SU-DHL-6 (cell line): Measurements from ENCODE around the gene EFNB2.

ENCODE experiments used
- H2AFZ ChIP-seq: fragments of 200-600 bp; sonication (generic); 2 replicates; pipeline ENCODE4 v1.6.1; 2014; ENCODE audit warnings: low read depth, mild to moderate bottlenecking, moderate library complexity, mixed read lengths, antibody characterized with exemption, low read length; ENCODE audit not compliant: severe bottlenecking
- H3F3A ChIP-seq: fragments of 200-600 bp; shearing (Covaris generic); 2 replicates; pipeline ENCODE4 v1.6.0; 2016; ENCODE audit warnings: antibody characterized with exemption, mild to moderate bottlenecking; ENCODE audit not compliant: insufficient read depth
- H3K27ac ChIP-seq: fragments of 200-600 bp; sonication (generic); 2 replicates; pipeline ENCODE4 v1.5.1; 2016; ENCODE audit warnings: low read depth, mild to moderate bottlenecking, low read length, moderate library complexity, mixed read lengths
- H3K27me3 ChIP-seq: fragments of 200-600 bp; sonication (generic), shearing (Covaris generic); 2 replicates; pipeline ENCODE4 v1.6.0; 2014; ENCODE audit warnings: mild to moderate bottlenecking, low read length
- H3K36me3 ChIP-seq: fragments of 200-600 bp; sonication (generic); 2 replicates; pipeline ENCODE4 v1.6.1; 2014; ENCODE audit warnings: mild to moderate bottlenecking, low read length, mixed read lengths
- H3K4me2 ChIP-seq: fragments of 300-600, 200-600 bp; shearing (Covaris generic), sonication (generic); 2 replicates; pipeline ENCODE4 v1.6.0; 2014; ENCODE audit warnings: low read length, low read depth, mild to moderate bottlenecking; ENCODE audit not compliant: poor library complexity, severe bottlenecking
- H3K4me3 ChIP-seq: fragments of 200-600 bp; sonication (generic); 2 replicates; pipeline ENCODE4 v1.5.1; 2014; ENCODE audit warnings: antibody characterized with exemption, low read length, mild to moderate bottlenecking, mixed read lengths; ENCODE audit not compliant: insufficient read depth, poor library complexity, severe bottlenecking
- H3K79me2 ChIP-seq: fragments of 200-600 bp; sonication (generic); 2 replicates; pipeline ENCODE4 v1.6.1; 2014; ENCODE audit warnings: mild to moderate bottlenecking, low read length, moderate library complexity; ENCODE audit not compliant: insufficient read depth
- H3K9ac ChIP-seq: fragments of 200-600 bp; sonication (generic); 2 replicates; pipeline ENCODE4 v1.7.0; 2014; ENCODE audit warnings: mild to moderate bottlenecking, low read length
- H3K9me2 ChIP-seq: fragments of 200-600 bp; sonication (generic); replicated peaks from 2 replicates; pipeline ENCODE4 v1.6.1; 2014; ENCODE audit warnings: low read length; ENCODE audit not compliant: insufficient read depth
- H3K9me3 ChIP-seq: fragments of 200-600 bp; sonication (generic); 2 replicates; pipeline ENCODE4 v1.6.1; 2014; ENCODE audit warnings: low read length, mixed read lengths; ENCODE audit not compliant: insufficient read depth
- H4K20me1 ChIP-seq: fragments of 200-600 bp; sonication (generic); 2 replicates; pipeline ENCODE4 v1.6.1; 2014; ENCODE audit warnings: low read depth, mild to moderate bottlenecking, antibody characterized with exemption, low read length, moderate library complexity, mixed read lengths
- CTCF ChIP-seq: fragments of 200-600 bp; sonication (generic); IDR thresholded peaks from one replicate; pipeline ENCODE4 v1.5.1; 2017; ENCODE audit warnings: antibody characterized with exemption, mild to moderate bottlenecking, low read length, moderate library complexity; ENCODE audit not compliant: insufficient read depth, poor library complexity, severe bottlenecking
- EZH2phosphoT487 ChIP-seq: fragments of 200-600 bp; sonication (generic), shearing (Covaris generic); conservative IDR thresholded peaks from 2 replicates; pipeline ENCODE4 v1.6.1; 2018; ENCODE audit warnings: mild to moderate bottlenecking, antibody characterized with exemption, low read length, moderate library complexity, mixed read lengths

The EFNB2 gene

DNA sequence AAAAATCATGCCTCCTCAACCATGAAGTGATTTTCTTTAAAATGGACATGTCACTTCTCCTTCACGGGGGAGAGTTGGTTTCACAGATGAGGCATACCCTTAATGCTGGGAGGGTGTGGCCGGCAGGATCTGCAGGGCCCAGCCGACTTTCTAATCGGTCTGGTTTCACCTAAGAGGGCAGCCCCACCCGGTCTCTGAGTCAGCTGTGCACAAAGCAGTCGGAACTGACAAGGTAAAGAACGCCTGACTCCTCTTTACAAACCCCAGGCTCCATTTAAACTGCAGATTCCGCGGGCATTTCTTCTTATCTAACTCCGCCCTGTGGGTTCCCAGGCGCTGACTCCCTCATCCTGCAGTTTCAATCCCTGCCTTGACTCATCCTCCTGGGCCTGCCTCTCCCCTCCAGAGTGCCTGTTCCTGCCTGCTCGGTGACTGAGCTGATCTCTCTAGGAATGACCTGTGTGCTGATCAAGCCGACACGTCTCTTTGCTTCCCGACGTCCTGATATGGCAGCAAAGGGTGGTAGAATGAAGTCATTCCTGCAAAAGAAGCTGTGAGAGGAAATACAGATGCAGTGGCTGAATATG is 63.4 kb downstream of the EFNB2 start:
- H3K9me3 ChIP-seq, result no peaks in the 10 kb centered on the region
- no peaks in the 10 kb centered on the region for H3K9me2 ChIP-seq
- H3K4me2 ChIP-seq, result no peak overlapping the region
- no peak overlapping the region for H3K27ac ChIP-seq
- no peak overlapping the region for H2AFZ ChIP-seq
- no peaks in the 10 kb centered on the region for H4K20me1 ChIP-seq
- no peak overlapping the region for H3K9ac ChIP-seq
- H3K79me2 ChIP-seq, result no peaks in the 10 kb centered on the region
- no peaks in the 10 kb centered on the region for H3K27me3 ChIP-seq
- H3K36me3 ChIP-seq, result no peaks in the 10 kb centered on the region
- no peaks in the 10 kb centered on the region for H3F3A ChIP-seq
- TF ChIP-seq EZH2phosphoT487, result no peak
- TF ChIP-seq CTCF, result no peak
- no peak overlapping the region for H3K4me3 ChIP-seq

GRCh38 chr13:106470576-106470975 is 64.9 kb downstream of the EFNB2 start:
- Histone ChIP-seq H3K27ac (no peak overlapping the region), H3K79me2 (no peaks in the 10 kb centered on the region), H3K4me2 (no peak overlapping the region), H3F3A (no peaks in the 10 kb centered on the region), H3K27me3 (no peaks in the 10 kb centered on the region), H4K20me1 (no peaks in the 10 kb centered on the region), H3K36me3 (no peaks in the 10 kb centered on the region), H2AFZ (no peak overlapping the region), H3K9ac (no peak overlapping the region), H3K4me3 (no peak overlapping the region), H3K9me3 (no peaks in the 10 kb centered on the region), H3K9me2 (no peaks in the 10 kb centered on the region)
- TF ChIP-seq CTCF, result no peak
- no peak for TF ChIP-seq EZH2phosphoT487

DNA sequence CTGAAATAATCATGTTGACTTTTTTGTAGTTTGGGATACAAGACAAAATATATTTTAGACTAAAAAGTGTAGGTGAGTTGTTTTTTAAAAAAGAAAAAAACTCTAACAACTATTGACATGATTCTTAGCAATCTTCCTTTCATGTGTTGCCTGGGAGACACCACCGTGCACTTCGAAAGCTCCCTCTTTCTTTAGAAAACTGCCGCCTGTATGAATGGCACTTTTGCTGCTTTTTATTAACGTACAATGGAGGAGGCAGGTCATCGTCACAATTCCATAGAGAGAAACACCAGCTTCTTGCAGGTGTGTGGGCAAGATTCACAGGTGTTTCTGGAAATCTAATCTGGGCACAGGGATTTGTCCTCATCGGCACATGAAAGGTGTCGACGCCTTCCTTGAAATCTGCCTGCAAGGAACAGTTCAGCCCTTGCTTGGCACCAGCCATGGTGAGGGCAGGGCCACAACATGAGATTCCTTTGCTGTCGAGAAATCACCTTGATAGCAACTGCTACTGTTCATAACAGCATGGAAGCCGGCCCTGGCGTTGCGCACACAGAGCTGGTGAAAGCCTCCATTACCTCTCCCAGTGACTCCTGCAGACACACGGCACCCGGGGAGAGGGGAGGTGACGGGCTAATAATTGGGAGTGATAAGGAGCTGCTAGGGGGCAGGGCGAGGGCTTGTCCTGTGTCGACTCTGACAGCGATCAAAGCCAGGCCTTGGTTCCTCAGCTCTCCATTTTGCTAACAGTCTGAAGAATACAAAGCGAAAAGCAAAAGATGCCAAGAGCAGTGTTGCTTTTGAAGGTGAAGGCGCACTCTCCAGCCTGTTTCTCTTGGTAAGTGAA is 66.5 kb downstream of the EFNB2 start:
- Histone ChIP-seq H3K27me3 (no peaks in the 10 kb centered on the region), H3K4me3 (no peak overlapping the region), H3K27ac (no peak overlapping the region), H3K9ac (no peak overlapping the region), H4K20me1 (no peaks in the 10 kb centered on the region), H3K79me2 (no peaks in the 10 kb centered on the region), H3K9me3 (no peaks in the 10 kb centered on the region), H2AFZ (no peak overlapping the region), H3K36me3 (no peaks in the 10 kb centered on the region), H3F3A (no peaks in the 10 kb centered on the region), H3K9me2 (no peaks in the 10 kb centered on the region), H3K4me2 (no peak overlapping the region)
- no peak for TF ChIP-seq EZH2phosphoT487
- no peak for TF ChIP-seq CTCF
